GM04503 (cell line): ENCODE results near the gene SLC22A25.
"Not testable (repeated sequence)": the region's sequence is repeated elsewhere in the genome, so short reads cannot be mapped to it uniquely, and the experiment has no call there.

Experiments used
- DNase-seq: peaks from one replicate; pipeline ENCODE4 v3.0.0-alpha.2; 2012; ENCODE audit warnings: low read depth

The SLC22A25 gene

GRCh38 chr11:63235471-63236461, 7.6 kb downstream of the SLC22A25 start:
- DNase-seq: not testable (repeated sequence)

- no peak for DNase-seq
These were observed 13.6 kb downstream of the SLC22A25 start for GRCh38 chr11:63229815-63230214.

- DNase-seq: no peak
These were observed 15.8 kb downstream of the SLC22A25 start for GRCh38 chr11:63227521-63228107.

GRCh38 chr11:63226488-63227114, 16.8 kb downstream of the SLC22A25 start:
- no peak for DNase-seq

- no peak for DNase-seq
These were observed 29.3 kb downstream of the SLC22A25 start for GRCh38 chr11:63214093-63214492.

GRCh38 chr11:63212742-63213141, 30.7 kb downstream of the SLC22A25 start:
- no peak for DNase-seq

GRCh38 chr11:63210111-63210510, 33.3 kb downstream of the SLC22A25 start:
- DNase-seq: no peak
